ENCODE data around the gene LRRFIP1.

- TF ChIP-seq RAD21 (conservative IDR thresholded peaks at IDR 0.05 in 1 of 2, IDR thresholded peaks at IDR 0.05 in 1 of 2) (no peak), CTCF (IDR thresholded peaks at IDR 0.05) (no peak), HES2 (IDR thresholded peaks at IDR 0.05) (no peak), MAX (IDR thresholded peaks at IDR 0.05) (no peak)
Measured at GRCh38 chr2:237827421-237827987, 200.1 kb downstream of the LRRFIP1 start.

All from A549 (cell line).